HG03342 (cell line): Measurements from ENCODE around the gene IVNS1ABP.
"Not testable (repeated sequence)": the region's sequence is repeated elsewhere in the genome, so short reads cannot be mapped to it uniquely, and the experiment has no call there.

Source experiments
- ATAC-seq: cut with Tn5 transposase; IDR thresholded peaks from one replicate; pipeline ENCODE4 v1.9.1; 2021; ENCODE audit warnings: mild to moderate bottlenecking, moderate library complexity; ENCODE audit not compliant: unreplicated experiment

Gene IVNS1ABP

DNA sequence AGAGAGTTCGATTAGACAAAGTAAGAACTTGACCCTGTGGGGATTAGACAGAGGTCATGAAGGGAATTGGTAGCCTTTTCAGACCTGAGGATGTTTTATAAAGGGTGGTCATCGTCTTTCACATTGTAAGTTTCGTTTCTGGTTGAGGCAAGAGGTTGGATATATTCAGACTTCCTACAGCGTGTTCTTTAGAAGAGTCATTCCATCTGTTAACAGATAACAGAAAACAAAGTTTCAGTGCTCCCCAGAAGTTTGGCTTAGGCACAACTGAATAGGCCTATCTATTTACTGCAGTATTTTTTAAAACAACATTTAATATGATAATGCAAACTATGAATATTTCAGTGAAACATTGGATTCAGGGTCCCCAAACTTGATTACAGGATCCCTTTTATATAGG lies 17.1 kb upstream of the IVNS1ABP start:
- no peak for ATAC-seq

DNA sequence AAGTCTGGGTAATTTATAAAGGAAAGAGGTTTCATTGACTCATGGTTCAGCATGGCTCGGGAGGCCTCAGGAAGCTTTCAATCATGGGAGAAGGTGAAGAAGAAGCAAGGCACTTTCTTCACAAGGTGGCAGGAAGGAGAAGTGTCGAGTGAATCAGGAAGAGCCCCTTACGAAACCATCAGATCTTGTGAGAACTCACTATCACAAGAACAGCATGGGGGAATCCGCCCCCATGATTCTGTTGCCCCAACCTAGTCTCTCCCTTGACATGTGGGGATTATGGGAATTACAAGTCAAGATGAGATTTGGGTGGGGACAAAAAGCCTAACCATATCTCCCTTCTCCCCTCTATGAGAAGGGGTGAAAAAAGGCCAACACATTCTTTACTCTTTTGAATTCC lies 11.2 kb upstream of the IVNS1ABP start:
- no peak for ATAC-seq

DNA sequence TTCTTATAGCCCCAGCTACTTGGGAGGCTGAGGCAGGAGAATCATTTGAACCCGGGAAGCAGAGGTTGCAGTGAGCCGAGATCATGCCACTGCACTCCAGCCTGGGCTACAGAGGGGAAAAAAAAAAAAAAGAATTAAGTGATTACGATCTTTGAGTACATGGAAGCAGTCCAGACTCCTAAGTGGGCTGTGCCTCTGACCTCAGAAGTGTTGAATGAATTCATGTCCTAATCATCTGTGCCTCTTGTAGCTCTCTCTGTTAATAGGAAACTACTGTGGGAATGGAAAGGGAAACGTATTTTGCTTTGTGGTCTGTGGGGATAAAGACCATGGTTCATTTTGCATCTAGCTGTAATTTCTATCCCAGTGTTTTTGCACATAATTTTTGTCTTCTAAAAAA lies 8.4 kb upstream of the IVNS1ABP start:
- no peak for ATAC-seq

DNA sequence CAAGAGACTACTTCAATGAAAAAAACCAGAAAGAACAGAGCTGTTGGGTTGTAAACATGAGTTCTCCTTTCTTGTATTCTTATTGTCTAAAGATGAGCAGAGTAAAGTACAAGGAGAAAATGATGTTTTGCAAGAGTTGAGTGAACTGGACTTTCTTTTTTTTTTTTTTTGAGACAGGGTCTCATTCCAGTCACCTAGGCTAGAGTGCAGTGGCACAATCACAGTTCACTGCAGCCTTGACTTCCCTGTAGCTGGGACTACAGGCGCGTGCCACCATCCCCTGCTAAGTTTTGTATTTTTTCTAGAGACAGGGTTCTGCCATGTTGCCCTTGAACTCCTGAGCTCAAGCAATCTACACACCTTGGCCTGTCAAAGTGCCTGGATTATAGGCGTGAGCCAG lies 7.1 kb upstream of the IVNS1ABP start:
- no peak for ATAC-seq

DNA sequence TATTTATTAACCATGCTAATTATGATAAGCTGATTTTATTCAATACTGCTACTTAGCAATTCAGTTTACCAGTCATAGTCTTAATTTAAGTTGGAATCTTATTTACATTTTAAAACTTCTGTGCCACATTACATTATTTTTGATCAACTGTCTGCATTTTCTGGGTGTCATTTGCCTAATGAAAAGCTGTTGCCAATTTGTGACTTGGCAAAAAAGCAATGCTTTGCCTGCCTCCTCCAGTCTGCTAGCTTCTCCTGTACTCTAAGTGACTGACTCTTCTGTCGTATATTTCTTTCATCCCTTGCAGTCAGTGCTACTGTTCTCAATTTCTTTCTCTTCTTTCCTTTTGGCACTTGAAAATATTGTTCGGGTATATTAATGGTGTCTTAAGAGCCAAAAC lies 5.6 kb upstream of the IVNS1ABP start:
- no peak for ATAC-seq

DNA sequence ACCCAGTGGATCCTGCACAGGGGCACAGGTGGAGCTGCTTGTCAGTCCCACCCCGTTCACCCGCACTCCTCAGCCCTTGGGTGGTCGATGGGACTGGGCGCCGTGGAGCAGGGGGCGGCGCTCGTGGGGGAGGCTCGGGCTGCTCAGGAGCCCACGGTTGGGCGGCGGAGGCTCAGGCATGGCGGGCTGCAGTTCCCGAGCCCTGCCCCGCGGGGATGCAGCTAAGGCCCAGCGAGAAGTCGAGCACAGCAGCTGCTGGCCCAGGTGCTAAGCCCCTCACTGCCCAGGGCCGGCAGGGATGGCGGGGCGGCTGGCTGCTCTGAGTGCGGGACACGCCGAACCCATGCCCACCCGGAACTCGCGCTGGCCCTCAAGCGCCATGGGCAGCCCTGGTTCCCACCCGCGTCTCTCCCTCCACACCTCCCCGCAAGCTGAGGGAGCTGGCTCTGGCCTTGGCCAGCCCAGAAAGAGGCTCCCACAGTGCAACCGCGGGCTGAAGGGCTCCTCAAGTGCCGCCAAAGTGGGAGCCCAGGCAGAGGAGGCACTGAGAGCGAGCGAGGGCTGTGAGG lies 4.7 kb upstream of the IVNS1ABP start:
- not testable (repeated sequence) for ATAC-seq

DNA sequence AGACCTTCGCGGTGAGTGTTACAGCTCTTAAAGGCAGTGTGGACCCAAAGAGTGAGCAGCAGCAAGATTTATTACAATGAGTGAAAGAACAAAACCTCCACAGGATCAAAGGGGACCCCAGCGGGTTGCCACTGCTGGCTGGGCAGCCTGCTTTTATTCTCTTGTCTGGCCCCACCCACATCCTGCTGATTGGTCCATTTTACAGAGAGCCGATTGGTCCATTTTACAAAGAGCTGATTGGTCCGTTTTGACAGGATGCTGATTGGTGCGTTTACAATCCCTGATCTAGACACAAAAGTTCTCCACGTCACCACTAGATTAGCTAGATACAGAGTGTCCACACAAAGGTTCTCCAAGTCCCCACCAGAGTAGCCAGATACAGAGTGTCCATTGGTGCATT lies 4.1 kb upstream of the IVNS1ABP start:
- ATAC-seq = not testable (repeated sequence)

DNA sequence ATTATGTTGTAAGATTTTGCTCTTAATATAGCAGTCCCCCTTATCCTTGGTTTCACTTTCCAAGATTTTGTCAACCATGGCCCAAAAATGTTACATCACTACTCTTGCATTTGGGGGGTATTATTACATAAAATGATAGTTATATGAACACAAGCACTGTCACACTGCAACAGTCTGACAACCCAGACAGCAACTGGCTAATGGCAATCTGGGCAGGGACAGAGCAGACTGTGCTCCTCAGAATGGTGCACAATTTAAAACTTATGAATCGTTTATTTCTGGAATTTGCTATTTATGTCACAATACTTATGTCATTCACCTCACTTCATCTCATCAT lies 2.1 kb upstream of the IVNS1ABP start:
- no peak for ATAC-seq

DNA sequence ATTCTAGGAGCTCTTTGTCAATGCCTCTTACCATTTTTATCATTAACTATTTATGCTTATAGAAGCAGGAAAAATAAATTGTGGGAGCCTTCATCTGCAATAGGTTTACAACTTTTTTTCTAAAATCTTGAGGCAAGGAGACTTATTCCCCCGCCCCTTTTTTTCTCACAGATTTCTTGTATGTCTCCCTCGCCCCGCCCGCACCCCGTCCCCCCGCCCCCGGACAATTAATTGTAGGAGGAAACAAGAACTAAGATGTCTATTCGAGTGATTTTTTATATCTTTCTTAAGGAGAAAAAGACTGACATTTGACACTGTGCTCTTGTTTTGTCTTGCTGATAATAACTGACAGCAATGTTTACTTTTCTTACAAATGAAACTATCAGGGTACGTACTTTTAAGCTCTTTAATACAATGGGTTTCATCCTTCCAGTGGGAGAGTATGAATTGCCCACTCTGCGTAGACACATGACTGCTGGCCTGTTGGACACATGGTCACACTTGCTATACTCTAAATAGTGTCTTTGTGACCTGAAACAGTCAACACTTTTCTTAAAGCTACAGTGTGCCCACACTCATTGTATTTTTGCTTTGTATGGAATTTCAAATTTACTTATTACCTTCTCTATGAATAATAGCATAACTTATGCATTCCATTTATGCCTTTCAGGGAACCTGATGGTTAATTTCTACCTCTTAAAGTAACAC lies 1.5 kb upstream of the IVNS1ABP start:
- ATAC-seq = no peak

DNA sequence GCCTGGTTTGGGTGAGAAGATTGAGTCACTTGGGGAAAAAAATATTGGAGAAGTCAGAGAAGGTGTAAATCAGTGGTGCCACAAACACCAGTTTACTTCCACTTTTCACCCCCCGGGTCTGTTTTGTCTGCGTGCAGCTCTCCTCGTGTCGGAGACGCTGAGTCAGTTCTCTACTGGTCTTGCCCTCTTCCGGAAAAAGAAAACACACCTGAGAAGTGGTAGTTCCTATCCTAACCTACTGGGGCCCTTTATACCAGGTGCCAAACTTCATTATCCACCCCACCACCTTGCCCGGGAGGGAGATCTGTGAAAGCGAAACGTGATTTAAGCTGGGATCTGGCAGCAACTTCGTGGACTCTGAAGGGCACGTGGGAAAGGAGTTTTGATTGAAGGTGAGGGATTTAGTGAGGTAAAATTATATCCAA lies 855 bp upstream of the IVNS1ABP start:
- peak; percentile 47 for ATAC-seq

DNA sequence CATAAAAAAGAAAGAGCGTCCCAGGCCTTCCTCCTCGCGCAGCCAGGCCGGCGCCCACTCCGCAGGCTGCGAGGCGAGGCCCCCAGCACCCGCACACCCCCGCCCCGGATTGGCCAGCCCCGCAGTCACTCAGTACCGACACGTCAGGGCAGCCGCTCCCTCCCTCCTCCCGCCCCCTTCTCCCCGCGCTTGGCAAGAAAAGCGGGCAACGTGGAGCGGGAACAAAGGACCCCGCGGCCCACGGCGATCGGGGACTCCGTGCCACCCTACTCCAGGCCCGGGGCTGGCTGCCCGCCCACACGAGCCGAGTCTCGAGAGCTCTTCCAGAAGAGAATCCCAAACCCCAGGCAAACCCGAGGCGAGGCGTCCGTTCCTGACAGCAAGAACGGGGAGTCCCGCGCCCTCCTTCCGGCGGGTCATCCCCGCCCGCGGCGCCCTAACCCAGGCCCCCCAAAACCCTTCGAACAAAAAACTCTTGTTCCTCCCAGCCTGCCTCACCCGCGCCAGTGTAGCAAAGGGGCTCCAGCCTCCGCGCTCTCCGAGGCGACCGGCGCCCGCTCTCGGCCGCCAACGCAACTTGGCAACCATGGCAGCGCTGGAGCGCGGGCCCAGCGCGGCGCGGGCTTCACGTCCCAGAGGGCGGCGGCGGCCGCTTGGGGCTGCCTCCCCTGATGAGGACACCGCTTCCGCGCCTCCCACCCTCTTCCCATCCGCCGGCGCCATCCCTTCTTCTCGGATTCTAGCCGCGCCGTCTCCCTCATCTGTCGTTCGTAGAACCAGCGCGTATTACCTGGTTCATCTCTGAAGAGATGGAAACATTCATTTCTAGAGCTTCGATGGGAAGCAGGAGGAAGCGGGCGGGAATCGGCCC lies 645 bp downstream of the IVNS1ABP start:
- peak; percentile 53 for ATAC-seq

DNA sequence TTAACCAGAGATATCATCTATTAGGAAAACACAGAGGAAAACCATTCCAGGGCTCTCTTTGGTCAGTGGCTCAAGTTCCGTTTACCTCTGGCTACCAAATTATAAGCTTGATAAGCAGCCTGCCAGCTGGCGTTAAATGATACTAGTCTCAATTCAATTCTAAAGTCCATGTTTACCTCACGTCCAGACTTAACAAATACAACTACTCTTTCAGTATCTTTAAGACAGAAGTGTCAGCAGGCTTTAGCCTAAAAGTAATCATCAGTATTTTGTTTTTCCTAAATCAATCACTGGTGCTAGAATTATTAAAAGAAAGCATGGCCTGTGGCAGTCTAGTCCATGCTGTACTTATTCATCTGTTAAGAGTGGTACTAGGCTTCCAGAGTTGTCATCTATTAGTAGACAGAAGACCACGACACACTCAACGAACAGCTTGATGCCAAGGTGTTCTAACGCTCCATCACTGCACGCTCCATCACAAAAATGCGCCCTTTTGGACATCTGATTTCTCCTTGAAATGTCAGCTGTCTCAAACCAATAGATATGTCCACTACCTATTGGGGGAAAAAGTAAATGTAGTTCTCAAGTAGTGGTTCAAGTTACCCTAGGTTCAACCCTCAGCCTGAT lies 1.5 kb downstream of the IVNS1ABP start:
- no peak for ATAC-seq

DNA sequence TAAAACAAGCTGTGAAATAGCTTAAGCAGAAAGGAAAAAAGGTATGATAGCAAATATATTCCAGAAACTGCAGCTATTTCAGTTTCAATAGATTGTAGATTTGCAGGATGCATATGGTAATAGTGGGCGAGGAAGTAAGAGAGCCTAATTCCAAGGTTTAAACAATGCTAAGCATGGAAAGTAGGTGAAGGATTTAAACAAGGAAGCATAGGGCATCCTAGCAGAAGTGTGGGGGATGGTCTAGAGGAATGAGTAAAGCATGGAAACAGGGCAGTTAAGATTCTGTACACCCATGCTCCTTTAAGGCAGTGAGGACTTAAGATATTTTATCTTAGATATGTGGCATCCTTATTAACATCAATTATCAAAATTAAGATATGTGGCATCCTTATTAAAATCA lies 2.6 kb downstream of the IVNS1ABP start:
- no peak for ATAC-seq

DNA sequence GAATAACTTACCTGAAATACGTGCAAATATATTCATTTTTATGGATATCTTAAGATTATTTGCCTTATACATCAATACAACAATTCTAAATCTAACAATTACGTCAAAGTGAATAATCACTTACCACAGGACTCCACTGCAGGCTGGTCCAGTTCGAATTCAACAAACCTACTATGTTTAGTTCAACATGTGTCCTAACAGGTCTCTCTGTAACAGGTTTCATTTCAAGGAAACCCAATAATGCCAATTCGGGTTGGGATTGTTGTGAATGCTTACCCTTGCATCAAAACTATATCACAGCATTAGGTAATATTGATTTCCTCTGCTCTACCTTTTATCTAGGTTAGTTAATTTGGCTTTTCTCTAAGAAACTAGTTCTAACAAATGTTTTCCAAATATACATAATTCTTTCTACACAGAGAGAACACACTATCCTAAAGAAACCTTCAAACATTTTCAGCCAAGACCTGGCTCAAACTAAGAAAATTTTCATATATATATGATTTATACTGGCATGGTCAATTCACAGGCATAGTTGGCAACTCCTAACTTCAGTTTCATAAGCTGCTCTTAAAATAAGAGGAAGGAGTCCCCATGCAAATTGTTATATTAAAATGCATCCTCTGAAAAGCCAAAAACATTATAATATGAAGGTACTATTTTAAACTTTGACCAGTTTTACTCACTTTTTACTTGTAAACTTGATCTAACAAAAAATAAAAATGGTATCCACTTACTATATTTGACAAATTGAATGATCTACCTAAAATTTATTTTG lies 4.5 kb downstream of the IVNS1ABP start:
- no peak for ATAC-seq

DNA sequence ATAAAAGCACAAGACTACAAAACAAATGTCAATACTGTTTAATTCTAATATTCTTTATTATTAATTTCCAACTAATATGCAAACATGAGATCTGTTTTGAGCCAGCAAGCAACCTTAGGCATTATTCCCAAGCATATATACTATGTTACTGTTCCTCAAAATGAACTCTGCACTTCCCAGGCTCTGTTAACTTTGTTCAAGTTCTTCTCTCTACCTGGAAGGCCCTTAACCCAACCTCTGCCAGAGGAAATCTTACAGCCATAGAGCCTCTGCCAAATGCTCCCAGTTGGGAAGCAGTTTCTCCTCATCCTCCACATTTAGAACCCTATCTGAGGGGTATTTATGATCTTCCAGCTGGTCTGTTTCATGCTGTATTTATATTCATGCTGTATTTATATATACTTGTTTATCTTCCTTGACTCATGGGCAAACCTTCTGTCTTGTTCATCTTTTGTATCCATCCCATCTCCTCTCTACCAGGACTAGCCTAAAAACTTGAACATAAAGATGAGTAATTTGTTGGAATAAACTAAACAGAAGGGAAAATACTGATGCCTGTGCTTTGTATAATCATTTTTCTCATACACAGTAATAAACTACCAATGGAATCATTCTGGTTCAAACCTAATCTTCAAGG lies 5.3 kb downstream of the IVNS1ABP start:
- no peak for ATAC-seq

DNA sequence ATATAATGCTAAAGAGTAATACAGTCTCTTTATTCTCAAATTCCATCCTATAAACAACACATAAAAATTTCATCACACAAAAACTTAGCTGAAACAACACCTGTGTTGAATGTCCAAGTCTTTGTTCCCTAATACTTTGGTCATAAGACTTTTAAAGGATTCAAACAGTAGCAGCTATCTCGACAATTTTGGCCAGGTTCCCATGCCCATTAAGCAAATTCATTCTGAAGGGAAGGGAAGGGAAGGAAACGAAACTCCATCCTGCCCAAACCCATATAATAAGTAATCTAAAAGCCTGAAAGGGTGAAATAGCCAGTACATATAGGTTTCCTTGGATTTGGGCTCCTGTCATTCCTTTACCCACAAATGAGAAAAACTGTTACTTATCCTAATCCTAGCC lies 7.5 kb downstream of the IVNS1ABP start:
- ATAC-seq = no peak

DNA sequence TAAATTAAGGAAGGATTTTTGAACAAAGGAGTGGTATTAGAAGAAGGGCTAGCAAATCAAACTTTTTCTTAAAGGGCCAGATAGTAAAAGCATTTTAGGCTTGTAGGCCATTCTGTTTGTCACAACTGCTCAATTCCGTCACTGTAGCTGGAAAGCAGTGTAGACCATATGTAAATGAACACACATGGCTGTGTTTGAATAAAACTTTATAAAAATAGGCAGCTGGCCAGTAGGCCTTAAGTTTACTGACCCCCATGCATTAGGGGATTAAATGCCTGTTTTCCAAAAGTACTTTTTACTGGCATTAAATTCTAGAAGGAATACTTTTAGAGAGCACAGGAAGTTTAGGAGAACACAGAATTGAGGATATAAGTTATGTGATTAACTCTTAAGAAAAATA lies 8.9 kb downstream of the IVNS1ABP start:
- no peak for ATAC-seq

DNA sequence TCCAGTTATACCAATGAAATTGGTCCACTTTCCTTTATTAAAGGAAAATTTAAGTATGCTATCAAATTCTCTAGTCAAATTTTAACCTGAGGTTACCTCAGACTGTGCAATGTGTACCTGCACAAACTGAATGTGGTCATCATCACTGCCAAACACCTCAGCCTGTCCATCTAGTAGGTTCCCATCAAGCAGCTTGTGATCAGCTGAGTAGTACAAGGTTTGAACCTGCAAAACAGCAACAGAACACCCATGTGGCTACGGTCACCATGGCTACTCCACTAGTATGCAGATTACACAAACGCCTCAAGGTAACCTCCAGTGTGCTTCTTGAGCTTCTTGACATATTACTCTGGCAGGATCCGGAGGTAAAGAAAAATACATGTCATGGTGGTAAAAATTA lies 11.6 kb downstream of the IVNS1ABP start:
- no peak for ATAC-seq

DNA sequence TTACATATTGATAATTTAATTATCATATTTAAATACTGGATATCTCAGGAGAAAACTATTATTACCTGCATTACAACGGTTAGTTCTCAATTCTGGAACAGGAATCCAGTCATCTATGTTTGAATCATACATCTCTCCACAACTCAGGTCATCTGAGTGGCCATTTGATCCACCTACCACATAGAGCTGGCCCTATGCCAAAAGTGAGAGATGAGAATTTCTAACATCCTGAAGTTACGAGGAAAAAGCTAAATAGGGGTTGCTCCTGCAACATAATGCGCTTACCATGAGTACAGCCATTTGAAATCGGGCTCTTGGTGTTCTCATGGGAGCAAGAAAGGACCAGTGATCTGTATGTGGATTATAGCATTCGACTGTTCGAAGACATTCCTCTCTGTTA lies 16.9 kb downstream of the IVNS1ABP start:
- no peak for ATAC-seq

DNA sequence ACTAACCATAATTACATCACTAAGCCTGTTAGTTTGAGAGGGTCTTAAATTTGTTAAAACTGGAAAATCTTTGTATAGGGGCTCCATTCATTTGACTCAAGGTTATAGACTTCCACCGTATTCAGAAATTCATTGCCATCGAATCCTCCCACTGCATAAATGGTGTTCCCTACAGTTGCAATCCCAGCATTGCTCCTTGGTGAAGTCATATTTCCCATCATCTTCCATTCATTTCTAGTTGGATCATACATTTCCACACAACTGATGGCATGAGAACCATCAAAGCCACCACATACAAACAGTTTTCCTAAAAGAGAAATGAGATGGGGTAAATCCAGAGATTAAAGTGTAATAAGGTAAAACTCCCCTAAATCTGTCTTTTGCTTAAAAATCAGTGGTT lies 19.1 kb downstream of the IVNS1ABP start:
- ATAC-seq = no peak
